Stimulated activated CD4-positive, alpha-beta T cell treated with anti-CD3 and anti-CD28 coated beads, Interleukin-12 subunit alpha, Interleukin-12 subunit beta, amount 100 ng/mL, for 48 hours (primary cell): ENCODE data around the gene DHX15.

ENCODE experiments used
- DNase-seq, 3 donors: peaks; one replicate each; pipeline ENCODE4 v3.0.0-alpha.2; 2020; ENCODE audit warnings: low read depth in 2 of 3, low spot score in 1 of 3

DHX15 gene

GRCh38 chr4:24583451-24584210, 723 bp downstream of the DHX15 start:
- DNase-seq, result peak; percentile 21 to 37 (median 32)

GRCh38 chr4:24582235-24582832, 2.0 kb downstream of the DHX15 start:
- no peak for DNase-seq

- DNase-seq, result no peak
Observed at GRCh38 chr4:24578364-24578763, 6.0 kb downstream of the DHX15 start.

- DNase-seq, result no peak
Observed at GRCh38 chr4:24576276-24576675, 8.1 kb downstream of the DHX15 start.

GRCh38 chr4:24574236-24574635, 10.1 kb downstream of the DHX15 start:
- DNase-seq, result no peak

GRCh38 chr4:24573582-24573981, 10.8 kb downstream of the DHX15 start:
- no peak for DNase-seq

GRCh38 chr4:24570574-24571236, 13.6 kb downstream of the DHX15 start:
- DNase-seq, result no peak

GRCh38 chr4:24570172-24570571, 14.2 kb downstream of the DHX15 start:
- no peak for DNase-seq

- DNase-seq, result no peak
Observed at GRCh38 chr4:24569662-24570061, 14.7 kb downstream of the DHX15 start.

- no peak for DNase-seq
Observed at GRCh38 chr4:24568425-24568824, 15.9 kb downstream of the DHX15 start.

GRCh38 chr4:24565054-24565453, 19.3 kb downstream of the DHX15 start:
- DNase-seq, result no peak

GRCh38 chr4:24564488-24564887, 19.9 kb downstream of the DHX15 start:
- no peak for DNase-seq

GRCh38 chr4:24561438-24562139, 22.8 kb downstream of the DHX15 start:
- no peak for DNase-seq

- no peak for DNase-seq
Observed at GRCh38 chr4:24560868-24561368, 23.4 kb downstream of the DHX15 start.

GRCh38 chr4:24559889-24560288, 24.5 kb downstream of the DHX15 start:
- no peak for DNase-seq

- no peak for DNase-seq
Observed at GRCh38 chr4:24559032-24559821, 25.1 kb downstream of the DHX15 start.

- no peak for DNase-seq
Observed at GRCh38 chr4:24557026-24558025, 27.0 kb downstream of the DHX15 start.

- DNase-seq, result no peak
Observed at GRCh38 chr4:24551492-24552289, 32.7 kb downstream of the DHX15 start.
